ENCODE data around the gene ZNF439.

DNA sequence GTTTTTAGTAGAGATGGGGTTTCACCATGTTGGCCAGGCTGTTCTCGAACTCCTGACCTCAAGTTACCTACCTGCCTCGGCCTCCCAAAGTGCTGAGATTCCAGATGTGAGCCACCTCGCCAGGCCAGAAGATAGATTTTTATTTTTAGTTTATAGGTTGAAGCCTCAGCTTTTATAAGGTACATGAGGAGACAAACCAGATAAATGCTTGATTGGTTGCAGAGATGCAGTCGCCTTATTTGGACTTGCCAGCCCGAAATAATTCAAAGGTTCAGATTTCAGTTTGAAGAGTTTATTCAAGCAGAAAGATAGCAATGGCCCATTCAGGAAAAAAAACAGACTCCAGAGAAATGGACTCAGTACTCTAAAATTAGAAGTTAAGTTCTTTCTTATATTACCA, 42.1 kb downstream of the ZNF439 start:
- no peak for TF ChIP-seq EZH2 (IDR thresholded peaks at IDR 0.05; ENCODE audit: low read length)
- TF ChIP-seq, protein P1, sequence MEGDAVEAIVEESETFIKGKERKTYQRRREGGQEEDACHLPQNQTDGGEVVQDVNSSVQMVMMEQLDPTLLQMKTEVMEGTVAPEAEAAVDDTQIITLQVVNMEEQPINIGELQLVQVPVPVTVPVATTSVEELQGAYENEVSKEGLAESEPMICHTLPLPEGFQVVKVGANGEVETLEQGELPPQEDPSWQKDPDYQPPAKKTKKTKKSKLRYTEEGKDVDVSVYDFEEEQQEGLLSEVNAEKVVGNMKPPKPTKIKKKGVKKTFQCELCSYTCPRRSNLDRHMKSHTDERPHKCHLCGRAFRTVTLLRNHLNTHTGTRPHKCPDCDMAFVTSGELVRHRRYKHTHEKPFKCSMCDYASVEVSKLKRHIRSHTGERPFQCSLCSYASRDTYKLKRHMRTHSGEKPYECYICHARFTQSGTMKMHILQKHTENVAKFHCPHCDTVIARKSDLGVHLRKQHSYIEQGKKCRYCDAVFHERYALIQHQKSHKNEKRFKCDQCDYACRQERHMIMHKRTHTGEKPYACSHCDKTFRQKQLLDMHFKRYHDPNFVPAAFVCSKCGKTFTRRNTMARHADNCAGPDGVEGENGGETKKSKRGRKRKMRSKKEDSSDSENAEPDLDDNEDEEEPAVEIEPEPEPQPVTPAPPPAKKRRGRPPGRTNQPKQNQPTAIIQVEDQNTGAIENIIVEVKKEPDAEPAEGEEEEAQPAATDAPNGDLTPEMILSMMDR (optimal IDR thresholded peaks at IDR 0.05 in 1 of 3, IDR thresholded peaks at IDR 0.05 in 1 of 3, conservative IDR thresholded peaks at IDR 0.05 in 1 of 3; ENCODE audit: extremely low read depth in 1 of 3, insufficient read depth in 2 of 3, low read length in 3 of 3), result no peak

Data from keratinocyte (primary cell).